H1 (cell line): ENCODE measurements around the gene SAFB. TPM values are rescaled to one million over a fixed set of nuclear protein-coding genes. Genes with fewer than 3 reads are reported as not detected.

Experiments used
- CTCF ChIA-PET: fragments of 300-600 bp; sonication (Branson Sonifier 250); formaldehyde crosslinking; loops from one replicate; lab custom pipeline; 2021; ENCODE audit not compliant: partially characterized antibody; lab: Charles Lee
- POLR2A ChIA-PET: fragments of 300-600 bp; sonication (Branson Sonifier 250); formaldehyde crosslinking; loops from one replicate; lab custom pipeline; 2021; ENCODE audit warnings: inconsistent platforms; ENCODE audit not compliant: partially characterized antibody; lab: Charles Lee
- DNase-seq, 2 experiments: peaks; one replicate each; pipeline versions ENCODE4 v3.0.0 to v3.0.0-alpha.2; 2010 to 2022; ENCODE audit warnings: low spot score in 2 of 2, low read depth in 1 of 2, mixed read lengths in 1 of 2
- FAIRE-seq: peaks from 2 replicates; lab custom pipeline; 2011; peaks lifted over from hg19 to GRCh38; lab: Jason Lieb, UNC
- H2AFZ ChIP-seq: 2 replicates; pipeline ENCODE4 v1.8.1; 2012; ENCODE audit warnings: low read length, inconsistent platforms
- H2AK5ac ChIP-seq: 2 replicates; pipeline ENCODE4 v1.6.1; 2013; ENCODE audit warnings: low read depth, low read length
- H2BK120ac ChIP-seq: replicated peaks from 2 replicates; pipeline ENCODE3; 2013; ENCODE audit warnings: low read depth, low read length, inconsistent platforms
- H2BK12ac ChIP-seq: 2 replicates; pipeline ENCODE4 v1.6.1; 2013; ENCODE audit warnings: low read depth, low read length
- H2BK15ac ChIP-seq: 2 replicates; pipeline ENCODE4 v1.6.1; 2013; ENCODE audit warnings: low read length
- H2BK20ac ChIP-seq: 2 replicates; pipeline ENCODE4 v1.6.1; 2013; ENCODE audit warnings: low read length
- H2BK5ac ChIP-seq: 2 replicates; pipeline ENCODE4 v1.6.1; 2013; ENCODE audit warnings: low read depth, low read length
- H3K14ac ChIP-seq: 2 replicates; pipeline ENCODE4 v1.6.1; 2013; ENCODE audit warnings: inconsistent platforms; ENCODE audit not compliant: insufficient read length
- H3K18ac ChIP-seq: 2 replicates; pipeline ENCODE4 v1.6.1; 2013; ENCODE audit warnings: low read length; ENCODE audit errors: extremely low read depth
- H3K23ac ChIP-seq: 2 replicates; pipeline ENCODE4 v1.6.1; 2013; ENCODE audit warnings: inconsistent platforms; ENCODE audit not compliant: insufficient read length
- H3K23me2 ChIP-seq: 2 replicates; pipeline ENCODE4 v1.6.1; 2013; ENCODE audit warnings: low read depth, low read length
- H3K27ac ChIP-seq: 2 replicates; pipeline ENCODE4 v1.6.1; 2011; ENCODE audit warnings: low read depth, low read length, inconsistent platforms
- H3K27me3 ChIP-seq, 4 experiments: replicated peaks in 1 of 4; 1 replicate in 1 of 4; 2 replicates in 3 of 4; pipeline versions ENCODE4 v1.6.1 to v1.8.1; 2011 to 2013; ENCODE audit warnings: low read length in 3 of 4, mild to moderate bottlenecking in 3 of 4, inconsistent platforms in 2 of 4, mixed read lengths in 2 of 4, moderate library complexity in 1 of 4; ENCODE audit not compliant: control insufficient read depth in 3 of 4, insufficient read depth in 3 of 4; ENCODE audit errors: extremely low read depth in 1 of 4
- H3K36me3 ChIP-seq, 4 experiments: 2 replicates each; pipeline versions ENCODE4 v1.6.1 to v1.8.1; 2011 to 2013; ENCODE audit warnings: mild to moderate bottlenecking in 4 of 4, low read length in 3 of 4, moderate library complexity in 2 of 4, control low read depth in 1 of 4, inconsistent platforms in 1 of 4; ENCODE audit not compliant: insufficient read depth in 4 of 4, control insufficient read depth in 2 of 4
- H3K4ac ChIP-seq: replicated peaks from 2 replicates; pipeline ENCODE3; 2013; ENCODE audit warnings: low read length, low read depth, mixed read lengths, inconsistent platforms; ENCODE audit not compliant: insufficient read length
- H3K4me1 ChIP-seq, 4 experiments: replicated peaks in 1 of 4; 1 replicate in 1 of 4; 2 replicates in 3 of 4; pipeline versions ENCODE4 v1.6.1 to v1.8.1; 2011 to 2013; ENCODE audit warnings: low read length in 3 of 4, inconsistent platforms in 2 of 4, mixed read lengths in 1 of 4; ENCODE audit not compliant: insufficient read depth in 4 of 4, control insufficient read depth in 3 of 4
- H3K4me2 ChIP-seq, 2 experiments: 2 replicates each; pipeline versions ENCODE4 v1.6.1 to v1.8.1; 2011 to 2013; ENCODE audit warnings: low read depth in 2 of 2, low read length in 2 of 2, control low read depth in 1 of 2, inconsistent platforms in 1 of 2, mild to moderate bottlenecking in 1 of 2; ENCODE audit not compliant: insufficient read depth in 1 of 2
- H3K4me3 ChIP-seq, 4 experiments: fragments of 200-600, 300-600 bp in 1 of 4; sonication (generic), shearing (Covaris generic), sonication (Bioruptor Twin) in 1 of 4; 2 replicates each; pipeline versions ENCODE4 v1.5.1 to v1.8.1; 2011 to 2016; ENCODE audit warnings: low read length in 4 of 4, low read depth in 3 of 4, control low read depth in 2 of 4, inconsistent platforms in 2 of 4, mild to moderate bottlenecking in 2 of 4, mixed read lengths in 1 of 4, moderate library complexity in 1 of 4; ENCODE audit not compliant: insufficient read depth in 2 of 4; ENCODE audit errors: extremely low read depth in 1 of 4
- H3K56ac ChIP-seq: replicated peaks from 2 replicates; pipeline ENCODE3; 2013; ENCODE audit warnings: low read depth, mild to moderate bottlenecking, mixed read lengths, low read length, inconsistent platforms; ENCODE audit not compliant: insufficient read length
- H3K79me1 ChIP-seq: 2 replicates; pipeline ENCODE4 v1.6.1; 2013; ENCODE audit warnings: low read depth, low read length, control low read depth
- H3K79me2 ChIP-seq, 2 experiments: 2 replicates each; pipeline versions ENCODE4 v1.6.1 to v1.8.1; 2012 to 2013; ENCODE audit warnings: low read length in 2 of 2, mild to moderate bottlenecking in 2 of 2, inconsistent platforms in 1 of 2; ENCODE audit not compliant: insufficient read depth in 2 of 2, control insufficient read depth in 1 of 2
- H3K9ac ChIP-seq, 4 experiments: replicated peaks in 1 of 4; 1 replicate in 1 of 4; 2 replicates in 3 of 4; pipeline versions ENCODE4 v1.6.1 to v1.8.1; 2011 to 2013; ENCODE audit warnings: low read depth in 3 of 4, low read length in 3 of 4, control low read depth in 2 of 4, mild to moderate bottlenecking in 2 of 4, moderate library complexity in 2 of 4, inconsistent platforms in 1 of 4; ENCODE audit errors: extremely low read depth in 1 of 4
- H3K9me3 ChIP-seq, 2 experiments: 2 replicates each; pipeline versions ENCODE4 v1.6.1 to v1.8.1; 2012 to 2013; ENCODE audit warnings: mild to moderate bottlenecking in 2 of 2, moderate library complexity in 2 of 2, control low read depth in 1 of 2, inconsistent platforms in 1 of 2, low read depth in 1 of 2, low read length in 1 of 2, mixed read lengths in 1 of 2; ENCODE audit not compliant: insufficient read depth in 2 of 2
- H4K20me1 ChIP-seq, 2 experiments: replicated peaks in 1 of 2; 2 replicates each; pipeline versions ENCODE3 to v1.8.1; 2011 to 2013; ENCODE audit warnings: inconsistent platforms in 2 of 2, low read length in 2 of 2, mild to moderate bottlenecking in 1 of 2; ENCODE audit not compliant: insufficient read depth in 2 of 2, control insufficient read depth in 1 of 2
- H4K5ac ChIP-seq: 2 replicates; pipeline ENCODE4 v1.6.1; 2013; ENCODE audit warnings: low read length, low read depth, mixed read lengths, inconsistent platforms; ENCODE audit not compliant: insufficient read length
- H4K8ac ChIP-seq: 2 replicates; pipeline ENCODE4 v1.8.0; 2013; ENCODE audit warnings: mild to moderate bottlenecking, moderate library complexity, low read length, inconsistent platforms; ENCODE audit not compliant: insufficient read depth; ENCODE audit errors: extremely low read depth
- H4K91ac ChIP-seq: replicated peaks from 2 replicates; pipeline ENCODE3; 2013; ENCODE audit warnings: low read length, mixed read lengths, inconsistent platforms; ENCODE audit not compliant: insufficient read length
- BACH1 ChIP-seq: IDR thresholded peaks from 2 replicates; pipeline ENCODE4 v1.6.1; 2012; ENCODE audit warnings: low read length, improper control_type of control experiment
- BRCA1 ChIP-seq: IDR thresholded peaks from 2 replicates; pipeline ENCODE4 v1.6.1; 2012; ENCODE audit warnings: low read depth, low read length, improper control_type of control experiment
- EP300 ChIP-seq, 2 experiments: IDR thresholded peaks; 1 replicate in 1 of 2; 2 replicates in 1 of 2; pipeline ENCODE4 v1.6.1; 2011 to 2012; ENCODE audit warnings: low read depth in 2 of 2, low read length in 2 of 2, mild to moderate bottlenecking in 2 of 2, borderline replicate concordance in 1 of 2, inconsistent platforms in 1 of 2, moderate library complexity in 1 of 2
- EZH2 ChIP-seq: fragments of 200-600 bp; sonication (generic); IDR thresholded peaks from 2 replicates; pipeline ENCODE4 v1.7.1; 2012; ENCODE audit warnings: low read depth, mild to moderate bottlenecking, moderate library complexity, low read length, inconsistent platforms; ENCODE audit not compliant: severe bottlenecking
- FOSL1 ChIP-seq: IDR thresholded peaks from 2 replicates; pipeline ENCODE4 v1.6.1; 2011; ENCODE audit warnings: mild to moderate bottlenecking, low read depth, low read length, moderate library complexity; ENCODE audit not compliant: insufficient read depth
- JUND ChIP-seq: IDR thresholded peaks from 2 replicates; pipeline ENCODE4 v1.6.1; 2011; ENCODE audit warnings: mild to moderate bottlenecking, improper control_type of control experiment, low read length
- POU5F1 ChIP-seq: IDR thresholded peaks from 2 replicates; pipeline ENCODE4 v1.6.1; 2011; ENCODE audit warnings: low read depth, mild to moderate bottlenecking, low read length, moderate library complexity
- RAD21 ChIP-seq, 2 experiments: IDR thresholded peaks in 1 of 2; conservative IDR thresholded peaks in 1 of 2; 2 replicates each; pipeline ENCODE4 v1.6.1; 2011; ENCODE audit warnings: low read depth in 2 of 2, low read length in 2 of 2, improper control_type of control experiment in 1 of 2, inconsistent platforms in 1 of 2, mild to moderate bottlenecking in 1 of 2, moderate library complexity in 1 of 2
- RBBP5 ChIP-seq: IDR thresholded peaks from 2 replicates; pipeline ENCODE4 v1.7.1; 2012; ENCODE audit warnings: low read depth, mild to moderate bottlenecking, inconsistent platforms, low read length, moderate library complexity, borderline replicate concordance
- RXRA ChIP-seq: IDR thresholded peaks from 2 replicates; pipeline ENCODE4 v1.6.1; 2011; ENCODE audit warnings: low read depth, mild to moderate bottlenecking, low read length, moderate library complexity; ENCODE audit not compliant: insufficient read depth
- SAP30 ChIP-seq: fragments of 300-600 bp; sonication (generic); IDR thresholded peaks from 2 replicates; pipeline ENCODE4 v1.7.1; 2012; ENCODE audit warnings: low read length, moderate library complexity, mild to moderate bottlenecking, inconsistent platforms; ENCODE audit not compliant: insufficient read depth, insufficient replicate concordance
- WGBS, 2 experiments: shearing (Covaris generic) in 1 of 2; methylation state at CpG; one replicate each; pipeline versions ENCODE4 v1.1.6 to v1.1.7; 2013 to 2015; ENCODE audit warnings: low lambda C conversion rate in 2 of 2, mixed read lengths in 2 of 2, inconsistent platforms in 1 of 2, low coverage in 1 of 2, missing lambda C conversion rate in 1 of 2; ENCODE audit not compliant: insufficient replicate concordance in 2 of 2, insufficient coverage in 1 of 2, insufficient read length in 1 of 2; ENCODE audit errors: extremely low coverage in 1 of 2, missing lambda C conversion rate in 1 of 2; 5-methylcytosine and 5-hydroxymethylcytosine counted together
- polyA plus RNA-seq, 7 experiments: library from polyadenylated mRNA; depleted of rRNA in 3 of 7; stranded (reverse) in 5 of 7; unstranded in 2 of 7; fragments of >200 nt in 5 of 7; fragments of 200-250 nt in 2 of 7; gene quantifications; 1 replicate in 5 of 7; 2 replicates in 1 of 7; 4 replicates in 1 of 7; pipeline versions ENCODE4 v1.2.1 to v1.2.3, GENCODE V29; 2011 to 2013; ENCODE audit warnings: missing spikeins in 2 of 7, mixed read lengths in 2 of 7
- total RNA-seq: library from RNA; stranded (reverse); fragmentation: NEBNext Ultra II Directional; extraction: Animal tissue kit (Norgen Biotek cat#: 25700); gene quantifications from 2 replicates; pipeline ENCODE4 v1.2.1, GENCODE V29; 2021

SAFB gene
- total and polyA plus RNA-seq, 2 of the 8 experiments (the other 6 are each of a cell fraction or from before 2014, with no cell fraction given), result 27.0 to 110 TPM

- Histone ChIP-seq H3K27ac (no peak overlapping the region), H2BK20ac (no peak overlapping the region), H2AK5ac (no peak overlapping the region), H3K18ac (no peak overlapping the region), H2BK12ac (no peak overlapping the region), H3K4me1 (peaks cover 0 to 8% (median 2%) of the 10 kb centered on the region in 4 experiments; a peak in 5 of 7 replicates), H3K9ac (no peak overlapping the region), H4K20me1 (peaks cover 0 to 3% of the 10 kb centered on the region in 2 experiments), H4K5ac (no peak overlapping the region), H4K8ac (no peak overlapping the region; the same call in 1 of the 2 replicates), H3K9me3 (no peaks in the 10 kb centered on the region), H2BK15ac (no peak overlapping the region), H2BK120ac (no peak overlapping the region), H3K4me2 (no peak overlapping the region), H2BK5ac (no peak overlapping the region), H3K79me1 (peaks cover 3% of the 10 kb centered on the region; the same call in 1 of the 2 replicates), H3K56ac (no peak overlapping the region), H3K4ac (peak overlapping the region; percentile 69), H3K23me2 (peaks cover 17% of the 10 kb centered on the region; the same call in 1 of the 2 replicates), H2AFZ (no peak overlapping the region), H3K79me2 (no peaks in the 10 kb centered on the region), H4K91ac (no peak overlapping the region), H3K14ac (no peak overlapping the region), H3K23ac (no peak overlapping the region), H3K27me3 (no peaks in the 10 kb centered on the region), H3K36me3 (peaks cover 0 to 2% (median 0%) of the 10 kb centered on the region in 4 experiments; a peak in 1 of 8 replicates), H3K4me3 (no peak overlapping the region)
- WGBS, 2 experiments, result 92% methylated on average over 16 of the region's 17 CpGs; no CpG with 5 or more reads in 1 of the 2 experiments
- ChIA-PET CTCF (interaction anchor here (0.6 to 3.0 kb wide), 2 partner anchors 10 to 13 kb away, joined by 3 to 26 read pairs; partner anchors contain the start of gene RPL36), POLR2A (interaction anchor here (0.7 to 4.1 kb wide), 5 partner anchors 10 to 55 kb away, joined by 3 to 51 read pairs (median 8); partner anchors contain the start of genes RPL36, SAFB and SAFB2)
- no peak for FAIRE-seq
- no peak for DNase-seq
- TF ChIP-seq EP300 (IDR thresholded peaks at IDR 0.05; ENCODE audit: borderline replicate concordance in 1 of 2, low read depth in 2 of 2, low read length in 2 of 2), result no peak
- no peak for TF ChIP-seq RXRA
- no peak for TF ChIP-seq FOSL1
- no peak for TF ChIP-seq RBBP5
- no peak for TF ChIP-seq JUND
- no peak for TF ChIP-seq SAP30
- no peak for TF ChIP-seq BACH1
- TF ChIP-seq POU5F1, result no peak
- no peak for TF ChIP-seq BRCA1
- TF ChIP-seq EZH2, result no peak
- TF ChIP-seq RAD21 (IDR thresholded peaks at IDR 0.05 in 1 of 2, conservative IDR thresholded peaks at IDR 0.05 in 1 of 2; ENCODE audit: low read depth in 2 of 2, low read length in 2 of 2), result no peak
These were observed 53.4 kb downstream of the SAFB start for GRCh38 chr19:5676105-5676771.
